ENCODE data around the gene WWOX. TPM values are rescaled to one million over a fixed set of nuclear protein-coding genes. Genes with fewer than 3 reads are reported as not detected.

The WWOX gene
- total RNA-seq, 6 donors from 2014 or later = 18.7 to 167 (median 31.0) TPM

DNA sequence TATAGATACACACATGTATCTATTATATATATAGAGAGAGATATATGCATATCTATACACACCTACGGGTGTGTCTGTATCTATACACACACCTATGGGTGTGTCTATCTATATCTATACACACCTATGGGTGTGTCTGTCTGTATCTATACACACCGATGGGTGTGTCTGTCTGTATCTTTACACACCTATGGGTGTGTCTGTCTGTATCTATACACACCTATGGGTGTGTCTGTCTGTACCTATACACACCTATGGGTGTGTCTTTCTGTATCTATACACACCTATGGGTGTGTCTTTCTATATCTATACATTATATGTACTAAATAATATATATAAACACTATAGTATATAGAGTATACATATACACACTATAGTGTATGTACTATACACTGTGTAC is 762.6 kb downstream of the WWOX start:
- ATAC-seq (ENCODE audit: low FRiP score in 2 of 2) (no peak), DNase-seq (no peak)
- Histone ChIP-seq H3K27ac (no peak overlapping the region), H3K27me3 (no peaks in the 10 kb centered on the region), H3K4me3 (no peak overlapping the region), H3K4me1 (no peaks in the 10 kb centered on the region), H3K36me3 (no peaks in the 10 kb centered on the region), H3K9me3 (no peaks in the 10 kb centered on the region)
- WGBS, 2 donors = 96 to 97% methylated on average over 2 of the region's 2 CpGs
- TF ChIP-seq POLR2AphosphoS5 (IDR thresholded peaks at IDR 0.05) = no peak
- TF ChIP-seq, protein P1, sequence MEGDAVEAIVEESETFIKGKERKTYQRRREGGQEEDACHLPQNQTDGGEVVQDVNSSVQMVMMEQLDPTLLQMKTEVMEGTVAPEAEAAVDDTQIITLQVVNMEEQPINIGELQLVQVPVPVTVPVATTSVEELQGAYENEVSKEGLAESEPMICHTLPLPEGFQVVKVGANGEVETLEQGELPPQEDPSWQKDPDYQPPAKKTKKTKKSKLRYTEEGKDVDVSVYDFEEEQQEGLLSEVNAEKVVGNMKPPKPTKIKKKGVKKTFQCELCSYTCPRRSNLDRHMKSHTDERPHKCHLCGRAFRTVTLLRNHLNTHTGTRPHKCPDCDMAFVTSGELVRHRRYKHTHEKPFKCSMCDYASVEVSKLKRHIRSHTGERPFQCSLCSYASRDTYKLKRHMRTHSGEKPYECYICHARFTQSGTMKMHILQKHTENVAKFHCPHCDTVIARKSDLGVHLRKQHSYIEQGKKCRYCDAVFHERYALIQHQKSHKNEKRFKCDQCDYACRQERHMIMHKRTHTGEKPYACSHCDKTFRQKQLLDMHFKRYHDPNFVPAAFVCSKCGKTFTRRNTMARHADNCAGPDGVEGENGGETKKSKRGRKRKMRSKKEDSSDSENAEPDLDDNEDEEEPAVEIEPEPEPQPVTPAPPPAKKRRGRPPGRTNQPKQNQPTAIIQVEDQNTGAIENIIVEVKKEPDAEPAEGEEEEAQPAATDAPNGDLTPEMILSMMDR (IDR thresholded peaks at IDR 0.05) = no peak
- no peak for TF ChIP-seq POLR2A (IDR thresholded peaks at IDR 0.05)
- TF ChIP-seq EP300 (IDR thresholded peaks at IDR 0.05) = no peak

DNA sequence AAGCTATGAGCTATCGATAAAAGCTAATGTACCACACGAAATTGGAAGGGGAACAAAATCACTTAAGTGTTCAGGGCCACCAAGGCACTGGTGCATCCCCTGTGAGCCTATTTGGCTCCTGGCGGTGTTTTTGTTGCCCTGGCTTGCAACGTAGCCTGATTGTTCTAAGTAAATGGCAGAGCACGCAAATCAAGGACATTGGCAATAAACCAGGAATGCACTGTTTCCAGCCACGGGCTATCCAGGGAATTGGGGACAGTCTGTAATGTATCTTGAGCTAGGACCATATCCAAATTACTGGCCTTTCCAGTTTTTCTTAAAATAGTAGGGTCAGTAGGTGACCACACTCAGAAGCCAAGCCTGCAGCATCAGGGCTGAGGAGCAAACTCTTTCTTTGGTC is 767.1 kb downstream of the WWOX start:
- no peaks in the 10 kb centered on the region for H3K9me3 ChIP-seq
- no peak overlapping the region for H3K27ac ChIP-seq
- no peaks in the 10 kb centered on the region for H3K4me1 ChIP-seq
- H3K27me3 ChIP-seq = no peaks in the 10 kb centered on the region
- TF ChIP-seq, protein P1 (IDR thresholded peaks at IDR 0.05) = no peak
- no peak for TF ChIP-seq POLR2A (IDR thresholded peaks at IDR 0.05)
- TF ChIP-seq POLR2AphosphoS5 (IDR thresholded peaks at IDR 0.05) = no peak
- no peak for TF ChIP-seq EP300 (IDR thresholded peaks at IDR 0.05)
- ATAC-seq (ENCODE audit: low FRiP score in 2 of 2) (no peak), DNase-seq (no peak)
- 70 to 74% methylated on average over 6 of the region's 6 CpGs for WGBS, 2 donors
- no peaks in the 10 kb centered on the region for H3K36me3 ChIP-seq
- H3K4me3 ChIP-seq = no peak overlapping the region

DNA sequence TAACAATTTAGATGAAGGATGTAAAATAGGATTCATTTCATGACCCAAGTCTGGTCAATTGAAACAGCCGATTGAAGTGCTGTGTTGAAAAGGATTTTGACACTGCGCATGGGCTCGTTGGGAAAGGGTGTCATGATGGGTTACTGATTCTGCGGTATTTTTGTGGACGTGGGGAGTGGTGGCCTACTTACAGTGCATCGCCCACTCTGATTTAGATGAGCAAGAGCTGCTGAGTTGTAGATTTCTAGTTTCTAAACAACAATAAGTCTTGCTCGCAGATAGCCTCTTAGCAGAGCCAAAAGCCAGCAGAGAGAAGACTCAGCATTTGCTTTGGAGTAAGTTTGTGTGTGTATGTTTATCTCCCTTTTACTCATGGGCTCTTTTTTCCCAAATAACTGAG is 770.0 kb downstream of the WWOX start:
- DNase-seq = no peak
- no peak for ATAC-seq (ENCODE audit: low FRiP score in 2 of 2)
- TF ChIP-seq, protein P1 (IDR thresholded peaks at IDR 0.05) = no peak
- no peak for TF ChIP-seq EP300 (IDR thresholded peaks at IDR 0.05)
- TF ChIP-seq POLR2A (IDR thresholded peaks at IDR 0.05) = no peak
- no peak for TF ChIP-seq POLR2AphosphoS5 (IDR thresholded peaks at IDR 0.05)
- 83 to 94% methylated on average over 7 of the region's 7 CpGs for WGBS, 2 donors
- Histone ChIP-seq H3K27me3 (no peaks in the 10 kb centered on the region), H3K4me3 (no peak overlapping the region), H3K9me3 (no peaks in the 10 kb centered on the region), H3K27ac (no peak overlapping the region), H3K36me3 (no peaks in the 10 kb centered on the region), H3K4me1 (no peaks in the 10 kb centered on the region)

DNA sequence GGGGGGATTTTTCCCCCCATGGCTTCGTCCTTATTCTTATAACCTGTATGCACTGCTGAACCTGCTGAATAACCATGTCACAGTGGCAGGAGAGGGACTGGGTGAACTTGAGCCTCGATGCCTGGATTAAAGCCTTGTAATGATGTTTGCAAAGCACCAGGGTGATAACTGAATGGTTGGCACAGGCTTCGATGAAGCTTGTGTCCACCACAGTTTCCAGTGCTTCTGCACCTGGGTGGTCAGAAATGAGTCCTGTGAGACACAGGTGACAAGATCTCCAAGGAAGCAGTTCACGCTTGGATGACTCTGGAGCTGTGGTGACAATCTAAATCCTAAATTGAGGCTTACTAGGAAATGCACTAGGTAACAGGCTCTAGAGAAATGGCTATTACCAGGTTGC is 771.8 kb downstream of the WWOX start:
- WGBS, 2 donors = 90 to 91% methylated on average over 4 of the region's 4 CpGs
- ATAC-seq (ENCODE audit: low FRiP score in 2 of 2) = no peak
- H3K9me3 ChIP-seq = no peaks in the 10 kb centered on the region
- DNase-seq = no peak
- H3K27ac ChIP-seq = no peak overlapping the region
- H3K27me3 ChIP-seq = no peaks in the 10 kb centered on the region
- no peaks in the 10 kb centered on the region for H3K4me1 ChIP-seq
- no peak for TF ChIP-seq POLR2AphosphoS5 (IDR thresholded peaks at IDR 0.05)
- no peak for TF ChIP-seq EP300 (IDR thresholded peaks at IDR 0.05)
- TF ChIP-seq POLR2A (IDR thresholded peaks at IDR 0.05) = no peak
- TF ChIP-seq, protein P1 (IDR thresholded peaks at IDR 0.05) = no peak
- H3K36me3 ChIP-seq = no peaks in the 10 kb centered on the region
- H3K4me3 ChIP-seq = no peak overlapping the region

DNA sequence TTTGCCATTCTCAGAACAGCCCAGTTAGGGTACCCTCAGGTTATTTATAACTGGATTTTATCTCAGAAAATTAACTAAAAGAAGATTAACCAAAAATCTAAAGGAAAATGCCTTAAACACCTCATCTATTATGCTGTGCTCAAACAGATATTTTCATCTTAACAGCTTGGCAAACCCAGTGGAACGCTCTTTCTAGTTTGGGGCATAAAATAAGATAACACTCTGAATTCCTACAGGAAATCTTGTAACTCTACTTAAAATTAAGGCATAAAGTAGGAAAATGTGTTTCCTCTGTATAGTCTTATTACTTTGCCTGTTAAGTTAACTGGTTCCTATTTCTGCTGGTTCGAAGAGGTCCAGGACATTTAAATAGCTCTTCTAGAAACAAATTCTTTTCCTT is 777.2 kb downstream of the WWOX start:
- no peaks in the 10 kb centered on the region for H3K27me3 ChIP-seq
- H3K9me3 ChIP-seq = no peaks in the 10 kb centered on the region
- H3K36me3 ChIP-seq = no peaks in the 10 kb centered on the region
- TF ChIP-seq, protein P1 (IDR thresholded peaks at IDR 0.05) = no peak
- TF ChIP-seq POLR2AphosphoS5 (IDR thresholded peaks at IDR 0.05) (no peak), EP300 (IDR thresholded peaks at IDR 0.05) (no peak), POLR2A (IDR thresholded peaks at IDR 0.05) (no peak)
- H3K4me1 ChIP-seq = no peaks in the 10 kb centered on the region
- DNase-seq = no peak
- H3K27ac ChIP-seq = no peak overlapping the region
- no peak overlapping the region for H3K4me3 ChIP-seq
- WGBS, 2 donors = 79 to 86% methylated on average over 2 of the region's 2 CpGs
- no peak for ATAC-seq (ENCODE audit: low FRiP score in 2 of 2)
